Endothelial cell of umbilical vein (primary cell): ENCODE data around the gene CFAP20. TPM values are rescaled to one million over a fixed set of nuclear protein-coding genes. Genes with fewer than 3 reads are reported as not detected.

Source experiments
- BruUV-seq: library from RNA; stranded (reverse); fragments of 400-500 nt; replicated peaks from 2 replicates; lab custom pipeline; 2021; lab: Mats Ljungman, UMichigan
- CTCF ChIA-PET: fragments of 300-600, 350-600 bp; sonication (Branson Sonifier 250); formaldehyde crosslinking; loops from one replicate; lab custom pipeline; 2021; ENCODE audit warnings: antibody characterized with exemption, inconsistent platforms; lab: Charles Lee
- POLR2A ChIA-PET: fragments of 300-600, 350-600 bp; sonication (Branson Sonifier 250); formaldehyde crosslinking; loops from one replicate; lab custom pipeline; 2021; ENCODE audit warnings: antibody characterized with exemption, inconsistent platforms; lab: Charles Lee
- DNase-seq: peaks from one replicate; pipeline ENCODE4 v3.0.0-alpha.2; 2011; ENCODE audit warnings: low read depth, low spot score
- FAIRE-seq: peaks from 2 replicates; lab custom pipeline; 2011; peaks lifted over from hg19 to GRCh38; lab: Jason Lieb, UNC
- H2AFZ ChIP-seq: 2 replicates; pipeline ENCODE4 v1.6.0; 2012; ENCODE audit warnings: low read depth, low read length, control low read depth, inconsistent platforms
- H3K27ac ChIP-seq: 2 replicates; pipeline ENCODE4 v1.5.1; 2011; ENCODE audit warnings: low read depth, mild to moderate bottlenecking, control low read depth, low read length, moderate library complexity; ENCODE audit not compliant: insufficient read depth
- H3K27me3 ChIP-seq, 2 experiments: 2 replicates each; pipeline versions ENCODE4 v1.6.0 to v1.6.1; 2011; ENCODE audit warnings: low read length in 2 of 2, mixed read lengths in 1 of 2; ENCODE audit not compliant: control insufficient read depth in 2 of 2, insufficient read depth in 2 of 2
- H3K36me3 ChIP-seq, 2 experiments: 2 replicates in 1 of 2; 3 replicates in 1 of 2; pipeline ENCODE4 v1.5.1; 2011; ENCODE audit warnings: low read length in 2 of 2, mild to moderate bottlenecking in 1 of 2, moderate library complexity in 1 of 2; ENCODE audit not compliant: control insufficient read depth in 2 of 2, insufficient read depth in 2 of 2; ENCODE audit errors: extremely low read depth in 1 of 2
- H3K4me1 ChIP-seq: 3 replicates; pipeline ENCODE4 v1.5.1; 2011; ENCODE audit warnings: mild to moderate bottlenecking, low read length; ENCODE audit not compliant: control insufficient read depth, insufficient read depth; ENCODE audit errors: extremely low read depth
- H3K4me2 ChIP-seq: 2 replicates; pipeline ENCODE4 v1.6.1; 2011; ENCODE audit warnings: low read length, control low read depth, mixed read lengths; ENCODE audit not compliant: insufficient read depth
- H3K4me3 ChIP-seq, 3 experiments: fragments of 200-600 bp in 1 of 3; sonication (generic), shearing (Covaris generic) in 1 of 3; replicated peaks in 1 of 3; 2 replicates each; pipeline ENCODE4 v1.5.1; 2011 to 2016; ENCODE audit warnings: control low read depth in 3 of 3, low read length in 3 of 3, mild to moderate bottlenecking in 2 of 3, inconsistent platforms in 1 of 3, low read depth in 1 of 3, moderate library complexity in 1 of 3; ENCODE audit not compliant: insufficient read depth in 1 of 3
- H3K79me2 ChIP-seq: 2 replicates; pipeline ENCODE4 v1.6.0; 2012; ENCODE audit warnings: low read length, inconsistent platforms; ENCODE audit not compliant: control insufficient read depth, insufficient read depth
- H3K9ac ChIP-seq: replicated peaks from 2 replicates; pipeline ENCODE3; 2011; ENCODE audit warnings: low read length, control low read depth; ENCODE audit not compliant: insufficient read depth; ENCODE audit errors: extremely low read depth
- H3K9me1 ChIP-seq: replicated peaks from 3 replicates; pipeline ENCODE4 v1.6.0; 2011; ENCODE audit warnings: mild to moderate bottlenecking, low read length; ENCODE audit not compliant: control insufficient read depth, insufficient read depth; ENCODE audit errors: extremely low read depth
- H3K9me3 ChIP-seq: replicated peaks from 2 replicates; pipeline ENCODE4 v1.5.1; 2012; ENCODE audit warnings: low read length, inconsistent platforms; ENCODE audit not compliant: control insufficient read depth, insufficient read depth
- H4K20me1 ChIP-seq: replicated peaks from 2 replicates; pipeline ENCODE3; 2011; ENCODE audit warnings: mild to moderate bottlenecking, low read length; ENCODE audit not compliant: control insufficient read depth, insufficient read depth; ENCODE audit errors: extremely low read depth
- EZH2 ChIP-seq: IDR thresholded peaks from 2 replicates; pipeline ENCODE4 v1.6.1; 2012; ENCODE audit warnings: borderline replicate concordance, low read depth, mild to moderate bottlenecking, moderate library complexity, low read length, inconsistent platforms; ENCODE audit not compliant: severe bottlenecking
- FOS ChIP-seq: IDR thresholded peaks from 2 replicates; pipeline ENCODE4 v1.6.1; 2011; ENCODE audit warnings: mild to moderate bottlenecking, low read length, moderate library complexity, borderline replicate concordance; ENCODE audit not compliant: insufficient read depth
- GATA2 ChIP-seq: IDR thresholded peaks from 2 replicates; pipeline ENCODE4 v1.7.0; 2011; ENCODE audit warnings: low read depth, mild to moderate bottlenecking, moderate library complexity, mixed read lengths, low read length; ENCODE audit not compliant: insufficient read length, insufficient read depth
- JUN ChIP-seq: IDR thresholded peaks from 2 replicates; pipeline ENCODE4 v1.6.1; 2011; ENCODE audit warnings: borderline replicate concordance, low read depth; ENCODE audit not compliant: insufficient read length, insufficient read depth
- MYC ChIP-seq: IDR thresholded peaks from one replicate; pipeline ENCODE4 v1.6.1; 2011; ENCODE audit warnings: mild to moderate bottlenecking, low read depth, low read length
- POLR2A ChIP-seq: IDR thresholded peaks from 2 replicates; pipeline ENCODE4 v1.6.1; 2012; ENCODE audit warnings: low read depth, mild to moderate bottlenecking, control low read depth, low read length
- POLR2AphosphoS5 ChIP-seq: IDR thresholded peaks from 2 replicates; pipeline ENCODE4 v1.6.1; 2012; ENCODE audit warnings: low read depth, mild to moderate bottlenecking, control low read depth, low read length, moderate library complexity; ENCODE audit not compliant: insufficient read depth
- dilution Hi-C: fragments of 300-500 bp; cut with MboI; formaldehyde crosslinking; loops from one replicate; pipeline ENCODE4 v1.15.0; 2019; ENCODE audit warnings: low sequenced_read_pairs; ENCODE audit not compliant: extremely low pct_ligation_motif_present
- intact Hi-C: fragments of 100-400 bp; cut with micrococcal nuclease; formaldehyde crosslinking; loops from one replicate; pipeline ENCODE4 v1.10.0; 2022
- polyA plus RNA-seq, 4 experiments: library from polyadenylated mRNA; depleted of rRNA in 3 of 4; stranded (reverse) in 3 of 4; unstranded in 1 of 4; fragments of >200 nt; gene quantifications; 2 replicates each; pipeline versions ENCODE4 v1.2.1 to v1.2.3, GENCODE V29; 2011 to 2012; ENCODE audit warnings: missing spikeins in 1 of 4
- total RNA-seq: library from RNA; stranded (reverse); gene quantifications from 2 replicates; pipeline ENCODE4 v1.2.3, GENCODE V29; 2021
- TF ChIP-seq, protein P1 (sequence below), 2 donors: IDR thresholded peaks; 1 replicate in 1 of 2; 2 replicates in 1 of 2; pipeline ENCODE4 v1.5.1; 2011; ENCODE audit warnings: low read length in 2 of 2, mild to moderate bottlenecking in 2 of 2, moderate library complexity in 2 of 2, control low read depth in 1 of 2, inconsistent platforms in 1 of 2, low read depth in 1 of 2; ENCODE audit not compliant: insufficient read depth in 1 of 2; ENCODE audit errors: extremely low read depth in 1 of 2
- TF ChIP-seq, protein P2 (sequence below): IDR thresholded peaks from 2 replicates; pipeline ENCODE4 v1.6.1; 2011; ENCODE audit not compliant: insufficient read depth, insufficient read length

The CFAP20 gene
- total and polyA plus RNA-seq, 2 donors (not counting 3 experiments of a cell fraction or from before 2014, with no cell fraction given), result 44.7 to 70.9 TPM

DNA sequence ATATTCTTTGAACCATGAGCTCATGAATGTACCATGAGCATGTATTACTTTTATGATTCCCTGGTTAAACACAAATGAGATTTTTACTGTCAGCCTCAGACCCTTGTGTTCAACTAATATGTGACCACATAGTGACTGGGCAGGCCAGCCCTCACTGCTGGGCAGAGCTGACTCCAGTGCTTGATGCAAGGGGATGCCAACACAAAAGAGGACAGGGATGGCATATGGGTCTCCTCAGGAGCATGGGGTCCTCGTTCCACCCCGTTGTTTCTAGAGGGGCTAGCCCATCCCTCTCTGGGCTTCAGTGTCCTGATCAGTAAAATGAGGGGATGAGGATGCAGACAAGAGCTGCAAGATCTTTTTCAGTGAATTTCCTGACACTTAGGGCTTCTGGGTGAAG is 19.3 kb downstream of the CFAP20 start:
- CTCF ChIA-PET, result interaction anchor here (1.4 to 1.5 kb wide), 2 partner anchors 12 kb away, joined by 5 to 6 read pairs; no protein-coding TSS in a partner anchor
- BruUV-seq, result no TSS peak
- POLR2A ChIA-PET, result interaction anchor here (0.5 to 0.6 kb wide), 2 partner anchors 19 to 59 kb away, joined by 3 to 6 read pairs; partner anchors contain the start of gene CFAP20

More for the DNA sequence above, 19.3 kb downstream of the CFAP20 start:
- intact Hi-C loops, result no loop called here
- no peak for DNase-seq
- no peaks in the 10 kb centered on the region for H3K79me2 ChIP-seq
- H3K4me3 ChIP-seq, result no peak overlapping the region
- H3K27ac ChIP-seq, result no peak overlapping the region
- TF ChIP-seq MYC, result no peak
- no peak for TF ChIP-seq JUN
- TF ChIP-seq POLR2A, result no peak
- no peak for TF ChIP-seq POLR2AphosphoS5
- TF ChIP-seq, protein P1, sequence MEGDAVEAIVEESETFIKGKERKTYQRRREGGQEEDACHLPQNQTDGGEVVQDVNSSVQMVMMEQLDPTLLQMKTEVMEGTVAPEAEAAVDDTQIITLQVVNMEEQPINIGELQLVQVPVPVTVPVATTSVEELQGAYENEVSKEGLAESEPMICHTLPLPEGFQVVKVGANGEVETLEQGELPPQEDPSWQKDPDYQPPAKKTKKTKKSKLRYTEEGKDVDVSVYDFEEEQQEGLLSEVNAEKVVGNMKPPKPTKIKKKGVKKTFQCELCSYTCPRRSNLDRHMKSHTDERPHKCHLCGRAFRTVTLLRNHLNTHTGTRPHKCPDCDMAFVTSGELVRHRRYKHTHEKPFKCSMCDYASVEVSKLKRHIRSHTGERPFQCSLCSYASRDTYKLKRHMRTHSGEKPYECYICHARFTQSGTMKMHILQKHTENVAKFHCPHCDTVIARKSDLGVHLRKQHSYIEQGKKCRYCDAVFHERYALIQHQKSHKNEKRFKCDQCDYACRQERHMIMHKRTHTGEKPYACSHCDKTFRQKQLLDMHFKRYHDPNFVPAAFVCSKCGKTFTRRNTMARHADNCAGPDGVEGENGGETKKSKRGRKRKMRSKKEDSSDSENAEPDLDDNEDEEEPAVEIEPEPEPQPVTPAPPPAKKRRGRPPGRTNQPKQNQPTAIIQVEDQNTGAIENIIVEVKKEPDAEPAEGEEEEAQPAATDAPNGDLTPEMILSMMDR (IDR thresholded peaks at IDR 0.05; ENCODE audit: extremely low read depth in 1 of 2, insufficient read depth in 1 of 2, low read depth in 1 of 2, low read length in 2 of 2), result no peak
- TF ChIP-seq EZH2, result no peak
- no peak for TF ChIP-seq GATA2
- TF ChIP-seq, protein P2, sequence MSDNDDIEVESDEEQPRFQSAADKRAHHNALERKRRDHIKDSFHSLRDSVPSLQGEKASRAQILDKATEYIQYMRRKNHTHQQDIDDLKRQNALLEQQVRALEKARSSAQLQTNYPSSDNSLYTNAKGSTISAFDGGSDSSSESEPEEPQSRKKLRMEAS, result no peak
- TF ChIP-seq FOS, result no peak
- H2AFZ ChIP-seq, result no peak overlapping the region
- no peaks in the 10 kb centered on the region for H4K20me1 ChIP-seq
- dilution Hi-C loops, result no loop called here
- no peaks in the 10 kb centered on the region for H3K9me1 ChIP-seq
- H3K4me2 ChIP-seq, result no peak overlapping the region
- H3K9me3 ChIP-seq, result no peaks in the 10 kb centered on the region
- H3K9ac ChIP-seq, result no peak overlapping the region
- peaks cover 3% of the 10 kb centered on the region for H3K4me1 ChIP-seq
- H3K27me3 ChIP-seq, result no peaks in the 10 kb centered on the region
- peaks cover 5 to 6% of the 10 kb centered on the region in 2 experiments for H3K36me3 ChIP-seq
- FAIRE-seq, result no peak
